ENCODE data around the gene RCBTB2. TPM values are rescaled to one million over a fixed set of nuclear protein-coding genes. Genes with fewer than 3 reads are reported as not detected.

The RCBTB2 gene
- total RNA-seq, 1 donor from 2014 or later = 25.2 TPM

GRCh38 chr13:48488995-48489394, 43.9 kb downstream of the RCBTB2 start:
- Mint-ChIP-seq H3K36me3 (ENCODE audit: low read depth) (peaks cover 19% of the 10 kb centered on the region), H3K9me3 (peaks cover 3% of the 10 kb centered on the region), H3K27me3 (ENCODE audit: low read depth) (no peaks in the 10 kb centered on the region), H3K27ac (ENCODE audit: unreplicated experiment) (no peak overlapping the region), H3K4me3 (no peak overlapping the region), H3K4me1 (peaks cover 10% of the 10 kb centered on the region)
- DNase-seq (ENCODE audit: low read depth, low spot score) = no peak
- no peak for TF ChIP-seq CTCF (conservative IDR thresholded peaks at IDR 0.05)

GRCh38 chr13:48487968-48488367, 44.9 kb downstream of the RCBTB2 start:
- Mint-ChIP-seq H3K36me3 (ENCODE audit: low read depth) (peaks cover 23% of the 10 kb centered on the region), H3K27ac (ENCODE audit: unreplicated experiment) (no peak overlapping the region), H3K9me3 (peaks cover 3% of the 10 kb centered on the region), H3K4me1 (peaks cover 11% of the 10 kb centered on the region), H3K4me3 (no peak overlapping the region), H3K27me3 (ENCODE audit: low read depth) (no peaks in the 10 kb centered on the region)
- no peak for DNase-seq (ENCODE audit: low read depth, low spot score)
- no peak for TF ChIP-seq CTCF (conservative IDR thresholded peaks at IDR 0.05)

- Mint-ChIP-seq H3K9me3 (peaks cover 3% of the 10 kb centered on the region), H3K4me1 (peaks cover 19% of the 10 kb centered on the region), H3K4me3 (no peak overlapping the region), H3K27me3 (ENCODE audit: low read depth) (no peaks in the 10 kb centered on the region), H3K27ac (ENCODE audit: unreplicated experiment) (peak overlapping the region; percentile 31), H3K36me3 (ENCODE audit: low read depth) (peaks cover 26% of the 10 kb centered on the region)
- TF ChIP-seq CTCF (conservative IDR thresholded peaks at IDR 0.05) = no peak
- no peak for DNase-seq (ENCODE audit: low read depth, low spot score)
These were observed 46.0 kb downstream of the RCBTB2 start for GRCh38 chr13:48486836-48487235.

GRCh38 chr13:48486362-48486761, 46.5 kb downstream of the RCBTB2 start:
- Mint-ChIP-seq H3K36me3 (ENCODE audit: low read depth) (peaks cover 26% of the 10 kb centered on the region), H3K9me3 (peaks cover 3% of the 10 kb centered on the region), H3K27me3 (ENCODE audit: low read depth) (no peaks in the 10 kb centered on the region), H3K4me3 (no peak overlapping the region), H3K4me1 (peaks cover 19% of the 10 kb centered on the region), H3K27ac (ENCODE audit: unreplicated experiment) (no peak overlapping the region)
- no peak for TF ChIP-seq CTCF (conservative IDR thresholded peaks at IDR 0.05)
- DNase-seq (ENCODE audit: low read depth, low spot score) = no peak

GRCh38 chr13:48485432-48485831, 47.4 kb downstream of the RCBTB2 start:
- Mint-ChIP-seq H3K27ac (ENCODE audit: unreplicated experiment) (no peak overlapping the region), H3K4me1 (peaks cover 19% of the 10 kb centered on the region), H3K9me3 (peaks cover 3% of the 10 kb centered on the region), H3K27me3 (ENCODE audit: low read depth) (no peaks in the 10 kb centered on the region), H3K36me3 (ENCODE audit: low read depth) (peaks cover 26% of the 10 kb centered on the region), H3K4me3 (no peak overlapping the region)
- TF ChIP-seq CTCF (conservative IDR thresholded peaks at IDR 0.05) = no peak
- DNase-seq (ENCODE audit: low read depth, low spot score) = no peak

GRCh38 chr13:48483575-48483974, 49.3 kb downstream of the RCBTB2 start:
- H3K4me1 Mint-ChIP-seq = peaks cover 22% of the 10 kb centered on the region
- H3K9me3 Mint-ChIP-seq = peaks cover 3% of the 10 kb centered on the region
- no peaks in the 10 kb centered on the region for H3K27me3 Mint-ChIP-seq (ENCODE audit: low read depth)
- peaks cover 26% of the 10 kb centered on the region for H3K36me3 Mint-ChIP-seq (ENCODE audit: low read depth)
- H3K27ac Mint-ChIP-seq (ENCODE audit: unreplicated experiment) = no peak overlapping the region
- TF ChIP-seq CTCF (conservative IDR thresholded peaks at IDR 0.05) = no peak
- DNase-seq (ENCODE audit: low read depth, low spot score) = no peak
- no peak overlapping the region for H3K4me3 Mint-ChIP-seq
